ENCODE data around the gene ANKRD31.

Gene ANKRD31

GRCh38 chr5:75199071-75199470 is 37.6 kb downstream of the ANKRD31 start:
- no peak overlapping the region for H3K4me3 ChIP-seq (replicated peaks; ENCODE audit: low read depth, low read length)
- no peak for TF ChIP-seq CTCF (IDR thresholded peaks at IDR 0.05; ENCODE audit: insufficient read depth, low read length, poor library complexity, severe bottlenecking)
- H3K36me3 ChIP-seq (ENCODE audit: control insufficient read depth, insufficient read depth, low read length) = no peaks in the 10 kb centered on the region
- no peak for DNase-seq (ENCODE audit: extremely low read depth, insufficient read length)
- no peaks in the 10 kb centered on the region for H3K27me3 ChIP-seq (replicated peaks; ENCODE audit: control insufficient read depth, insufficient read depth, low read length)

GRCh38 chr5:75197745-75198144 is 38.9 kb downstream of the ANKRD31 start:
- Histone ChIP-seq H3K36me3 (ENCODE audit: control insufficient read depth, insufficient read depth, low read length) (no peaks in the 10 kb centered on the region), H3K4me3 (replicated peaks; ENCODE audit: low read depth, low read length) (no peak overlapping the region), H3K27me3 (replicated peaks; ENCODE audit: control insufficient read depth, insufficient read depth, low read length) (no peaks in the 10 kb centered on the region)
- DNase-seq (ENCODE audit: extremely low read depth, insufficient read length) = no peak
- no peak for TF ChIP-seq CTCF (IDR thresholded peaks at IDR 0.05; ENCODE audit: insufficient read depth, low read length, poor library complexity, severe bottlenecking)

- TF ChIP-seq CTCF (IDR thresholded peaks at IDR 0.05; ENCODE audit: insufficient read depth, low read length, poor library complexity, severe bottlenecking) = no peak
- H3K27me3 ChIP-seq (replicated peaks; ENCODE audit: control insufficient read depth, insufficient read depth, low read length) = no peaks in the 10 kb centered on the region
- no peaks in the 10 kb centered on the region for H3K36me3 ChIP-seq (ENCODE audit: control insufficient read depth, insufficient read depth, low read length)
- H3K4me3 ChIP-seq (replicated peaks; ENCODE audit: low read depth, low read length) = no peak overlapping the region
- no peak for DNase-seq (ENCODE audit: extremely low read depth, insufficient read length)
These were observed 43.9 kb downstream of the ANKRD31 start for GRCh38 chr5:75192804-75193203.

GRCh38 chr5:75192264-75192663 is 44.4 kb downstream of the ANKRD31 start:
- Histone ChIP-seq H3K4me3 (replicated peaks; ENCODE audit: low read depth, low read length) (no peak overlapping the region), H3K27me3 (replicated peaks; ENCODE audit: control insufficient read depth, insufficient read depth, low read length) (no peaks in the 10 kb centered on the region), H3K36me3 (ENCODE audit: control insufficient read depth, insufficient read depth, low read length) (no peaks in the 10 kb centered on the region)
- no peak for DNase-seq (ENCODE audit: extremely low read depth, insufficient read length)
- TF ChIP-seq CTCF (IDR thresholded peaks at IDR 0.05; ENCODE audit: insufficient read depth, low read length, poor library complexity, severe bottlenecking) = no peak

- no peak for DNase-seq (ENCODE audit: extremely low read depth, insufficient read length)
- Histone ChIP-seq H3K4me3 (replicated peaks; ENCODE audit: low read depth, low read length) (no peak overlapping the region), H3K36me3 (ENCODE audit: control insufficient read depth, insufficient read depth, low read length) (no peaks in the 10 kb centered on the region), H3K27me3 (replicated peaks; ENCODE audit: control insufficient read depth, insufficient read depth, low read length) (no peaks in the 10 kb centered on the region)
- TF ChIP-seq CTCF (IDR thresholded peaks at IDR 0.05; ENCODE audit: insufficient read depth, low read length, poor library complexity, severe bottlenecking) = no peak
These were observed 46.5 kb downstream of the ANKRD31 start for GRCh38 chr5:75190227-75190626.

- no peaks in the 10 kb centered on the region for H3K27me3 ChIP-seq (replicated peaks; ENCODE audit: control insufficient read depth, insufficient read depth, low read length)
- H3K4me3 ChIP-seq (replicated peaks; ENCODE audit: low read depth, low read length) = no peak overlapping the region
- no peak for TF ChIP-seq CTCF (IDR thresholded peaks at IDR 0.05; ENCODE audit: insufficient read depth, low read length, poor library complexity, severe bottlenecking)
- no peak for DNase-seq (ENCODE audit: extremely low read depth, insufficient read length)
- H3K36me3 ChIP-seq (ENCODE audit: control insufficient read depth, insufficient read depth, low read length) = no peaks in the 10 kb centered on the region
These were observed 47.3 kb downstream of the ANKRD31 start for GRCh38 chr5:75189353-75189752.
